Hepatocyte (in vitro differentiated cells): ENCODE results near the gene NPC2.

Experiments used
- EZH2 ChIP-seq: fragments of 200-600 bp; sonication (generic); IDR thresholded peaks from 2 replicates; pipeline ENCODE4 v1.6.1; 2016; ENCODE audit warnings: antibody characterized with exemption, mild to moderate bottlenecking, borderline replicate concordance
- EZH2phosphoT487 ChIP-seq: fragments of 200-600 bp; sonication (generic); IDR thresholded peaks from one replicate; pipeline ENCODE4 v1.6.1; 2018; ENCODE audit warnings: antibody characterized with exemption, mild to moderate bottlenecking, low read depth, moderate library complexity; ENCODE audit not compliant: unreplicated experiment, severe bottlenecking
- TF ChIP-seq, protein P1 (sequence below): fragments of 200-600 bp; sonication (generic); IDR thresholded peaks from 2 replicates; pipeline ENCODE4 v1.5.1; 2016; ENCODE audit warnings: antibody characterized with exemption, mild to moderate bottlenecking; ENCODE audit not compliant: poor library complexity

DNA sequence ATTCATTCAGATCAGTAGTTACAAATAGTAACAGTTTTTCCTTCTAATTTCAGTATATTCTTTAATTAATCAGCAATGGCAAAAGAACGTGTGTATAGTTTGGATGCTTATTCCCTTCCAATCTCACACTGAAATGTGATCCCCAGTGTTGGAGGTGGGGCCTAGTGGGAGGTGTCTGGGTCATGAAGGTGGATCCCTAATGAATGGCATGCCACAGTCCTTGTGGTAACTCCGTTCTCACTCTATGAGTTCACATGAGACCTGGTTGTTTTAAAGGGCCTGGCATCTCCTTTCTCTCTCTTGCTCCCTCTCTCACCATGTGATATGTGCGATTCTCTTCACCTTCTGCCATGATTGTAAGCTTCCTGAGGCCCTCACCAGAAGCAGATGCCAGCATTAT lies 48.2 kb downstream of the NPC2 start:
- TF ChIP-seq, protein P1, sequence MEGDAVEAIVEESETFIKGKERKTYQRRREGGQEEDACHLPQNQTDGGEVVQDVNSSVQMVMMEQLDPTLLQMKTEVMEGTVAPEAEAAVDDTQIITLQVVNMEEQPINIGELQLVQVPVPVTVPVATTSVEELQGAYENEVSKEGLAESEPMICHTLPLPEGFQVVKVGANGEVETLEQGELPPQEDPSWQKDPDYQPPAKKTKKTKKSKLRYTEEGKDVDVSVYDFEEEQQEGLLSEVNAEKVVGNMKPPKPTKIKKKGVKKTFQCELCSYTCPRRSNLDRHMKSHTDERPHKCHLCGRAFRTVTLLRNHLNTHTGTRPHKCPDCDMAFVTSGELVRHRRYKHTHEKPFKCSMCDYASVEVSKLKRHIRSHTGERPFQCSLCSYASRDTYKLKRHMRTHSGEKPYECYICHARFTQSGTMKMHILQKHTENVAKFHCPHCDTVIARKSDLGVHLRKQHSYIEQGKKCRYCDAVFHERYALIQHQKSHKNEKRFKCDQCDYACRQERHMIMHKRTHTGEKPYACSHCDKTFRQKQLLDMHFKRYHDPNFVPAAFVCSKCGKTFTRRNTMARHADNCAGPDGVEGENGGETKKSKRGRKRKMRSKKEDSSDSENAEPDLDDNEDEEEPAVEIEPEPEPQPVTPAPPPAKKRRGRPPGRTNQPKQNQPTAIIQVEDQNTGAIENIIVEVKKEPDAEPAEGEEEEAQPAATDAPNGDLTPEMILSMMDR, result no peak
- TF ChIP-seq EZH2phosphoT487 (no peak), EZH2 (no peak)
